ENCODE results near the gene CDC123.

- TF ChIP-seq CTCF (IDR thresholded peaks at IDR 0.05) (no peak), EZH2 (IDR thresholded peaks at IDR 0.05; ENCODE audit: borderline replicate concordance, insufficient read depth, low read depth, low read length, poor library complexity, severe bottlenecking) (no peak)
Measured at GRCh38 chr10:12259988-12260387, 64.0 kb downstream of the CDC123 start.
